H1 (cell line): Measurements from ENCODE around the gene FAM170B.

Experiments used
- CBX5 ChIP-seq: fragments of 300-800, 300-1000 bp; sonication (generic); IDR thresholded peaks from 2 replicates; pipeline ENCODE4 v1.7.1; 2016; ENCODE audit warnings: antibody characterized with exemption, low read length, low read depth
- CHD2 ChIP-seq: IDR thresholded peaks from 2 replicates; pipeline ENCODE4 v1.6.1; 2012; ENCODE audit warnings: low read length, improper control_type of control experiment
- CTCF ChIP-seq, 3 experiments: IDR thresholded peaks; 1 replicate in 2 of 3; 2 replicates in 1 of 3; pipeline versions ENCODE4 v1.5.1 to v1.6.1; 2011; ENCODE audit warnings: low read length in 3 of 3, mild to moderate bottlenecking in 3 of 3, inconsistent platforms in 2 of 3, low read depth in 1 of 3, moderate library complexity in 1 of 3; ENCODE audit not compliant: insufficient read depth in 1 of 3; ENCODE audit errors: control extremely low read depth in 1 of 3
- EP300 ChIP-seq, 2 experiments: IDR thresholded peaks; 1 replicate in 1 of 2; 2 replicates in 1 of 2; pipeline ENCODE4 v1.6.1; 2011 to 2012; ENCODE audit warnings: low read depth in 2 of 2, low read length in 2 of 2, mild to moderate bottlenecking in 2 of 2, borderline replicate concordance in 1 of 2, inconsistent platforms in 1 of 2, moderate library complexity in 1 of 2
- GTF2F1 ChIP-seq: IDR thresholded peaks from 2 replicates; pipeline ENCODE4 v1.6.1; 2012; ENCODE audit warnings: low read depth, low read length, improper control_type of control experiment, borderline replicate concordance
- KDM1A ChIP-seq: fragments of 200-600, 300-600 bp; sonication (generic); IDR thresholded peaks from 2 replicates; pipeline ENCODE4 v1.7.1; 2016; ENCODE audit warnings: mild to moderate bottlenecking, low read length, borderline replicate concordance
- POLR2A ChIP-seq, 2 experiments: IDR thresholded peaks; 1 replicate in 1 of 2; 2 replicates in 1 of 2; pipeline ENCODE4 v1.6.1; 2011; ENCODE audit warnings: low read depth in 2 of 2, low read length in 2 of 2, mild to moderate bottlenecking in 2 of 2; ENCODE audit errors: control extremely low read depth in 1 of 2
- USF2 ChIP-seq: IDR thresholded peaks from 2 replicates; pipeline ENCODE4 v1.6.1; 2011; ENCODE audit warnings: low read length, improper control_type of control experiment

- no peak for TF ChIP-seq CHD2
- no peak for TF ChIP-seq KDM1A
- no peak for TF ChIP-seq CTCF (IDR thresholded peaks at IDR 0.05; ENCODE audit: control extremely low read depth in 1 of 3, insufficient read depth in 1 of 3, low read depth in 1 of 3, low read length in 3 of 3)
- TF ChIP-seq GTF2F1, result no peak
- TF ChIP-seq EP300 (IDR thresholded peaks at IDR 0.05; ENCODE audit: borderline replicate concordance in 1 of 2, low read depth in 2 of 2, low read length in 2 of 2), result no peak
- no peak for TF ChIP-seq USF2
- no peak for TF ChIP-seq CBX5
- TF ChIP-seq POLR2A (IDR thresholded peaks at IDR 0.05; ENCODE audit: control extremely low read depth in 1 of 2, low read depth in 2 of 2, low read length in 2 of 2), result no peak
Observed at GRCh38 chr10:49117376-49118070, 16.3 kb downstream of the FAM170B start.
